Measurements from ENCODE around the gene CHRNB1.
"Not testable (repeated sequence)": the region's sequence is repeated elsewhere in the genome, so short reads cannot be mapped to it uniquely, and the experiment has no call there.

CHRNB1 gene

DNA sequence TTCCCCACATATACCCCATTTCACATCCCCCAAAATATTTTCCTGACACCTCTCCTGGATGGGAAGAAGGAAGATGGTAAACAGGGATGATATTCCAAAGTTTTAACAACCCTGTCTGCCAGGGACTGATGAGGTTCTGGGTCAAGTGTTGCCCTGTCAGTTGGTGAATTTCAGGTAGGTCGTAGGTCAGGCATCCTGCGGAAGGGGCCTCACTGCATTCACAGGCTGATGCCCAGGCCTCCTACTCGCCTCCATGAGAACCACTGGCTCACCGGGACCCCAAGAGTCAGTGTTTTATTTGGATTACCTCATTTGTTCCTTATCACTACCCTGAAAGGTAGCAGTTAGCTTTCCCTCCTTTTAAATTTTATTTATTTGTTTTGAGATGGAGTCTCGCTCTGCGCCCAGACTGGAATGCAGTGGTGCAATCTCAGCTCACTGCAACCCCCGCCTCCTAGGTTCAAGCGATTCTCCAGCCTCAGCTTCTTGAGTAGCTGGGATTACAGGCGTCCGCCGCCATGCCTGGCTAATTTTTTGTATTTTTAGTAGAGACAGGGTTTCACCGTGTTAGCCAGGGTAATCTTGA is 24.0 kb downstream of the CHRNB1 start:
- DNase-seq = no peak

DNA sequence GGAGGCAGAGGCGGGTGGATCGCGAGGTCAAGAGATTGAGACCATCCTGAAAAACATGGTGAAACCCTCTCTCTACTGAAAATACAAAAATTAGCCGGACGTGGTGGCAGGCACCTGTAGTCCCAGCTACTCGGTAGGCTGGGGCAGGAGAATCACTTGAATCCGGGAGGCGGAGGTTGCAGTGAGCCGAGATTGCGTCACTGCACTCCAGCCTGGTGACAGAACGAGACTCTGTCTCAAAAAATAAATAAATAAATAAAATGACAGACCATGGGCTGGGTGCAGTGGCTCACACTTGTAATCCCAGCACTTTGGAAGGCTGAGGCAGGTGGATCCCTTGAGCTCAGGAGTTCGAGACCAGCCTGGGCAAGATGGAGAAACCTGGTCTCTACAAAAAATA is 25.0 kb downstream of the CHRNB1 start:
- DNase-seq = not testable (repeated sequence)

DNA sequence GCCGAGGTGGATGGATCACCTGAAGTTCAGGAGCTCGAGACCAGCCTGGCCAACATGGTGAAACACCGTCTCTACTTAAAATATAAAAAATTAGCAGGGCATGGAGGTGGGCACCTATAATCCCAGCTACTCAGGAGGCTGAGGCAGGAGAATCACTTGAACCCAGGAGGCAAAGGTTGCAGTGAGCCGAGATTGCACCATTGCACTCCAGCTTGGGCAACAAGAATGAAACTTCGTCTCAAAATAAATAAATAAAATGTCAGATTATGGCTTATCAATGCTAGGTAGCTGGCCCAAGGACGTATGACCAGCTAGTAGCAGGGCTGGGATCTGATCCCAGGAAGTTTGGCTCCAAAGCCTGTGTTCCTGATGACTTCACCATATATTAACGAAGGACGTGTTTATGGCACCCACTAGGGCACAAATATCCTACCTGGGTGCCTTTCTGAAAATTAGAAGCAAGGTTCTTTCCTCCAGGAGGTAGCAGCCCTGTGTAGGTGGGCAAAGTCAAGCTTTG is 25.7 kb downstream of the CHRNB1 start:
- DNase-seq = not testable (repeated sequence)

DNA sequence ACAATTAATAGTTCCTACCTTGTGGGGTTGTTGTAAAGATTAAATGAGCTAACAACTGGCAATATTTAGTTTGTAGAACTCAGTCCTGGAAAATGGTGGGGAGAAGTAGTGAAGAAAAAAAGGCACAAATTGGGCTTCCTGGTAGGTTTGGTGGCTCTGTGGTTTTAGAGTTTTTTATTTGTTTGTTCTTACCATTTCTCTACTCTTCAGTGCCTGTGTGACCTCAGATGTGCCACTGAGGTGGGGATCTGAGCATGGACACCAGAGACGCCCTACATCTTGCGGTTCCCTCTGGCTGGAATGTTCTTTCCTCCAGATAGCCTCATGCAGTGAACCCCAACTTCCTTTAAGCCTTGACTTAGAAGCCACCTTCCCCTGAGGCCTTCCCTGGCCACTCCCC is 26.9 kb downstream of the CHRNB1 start:
- DNase-seq = no peak

DNA sequence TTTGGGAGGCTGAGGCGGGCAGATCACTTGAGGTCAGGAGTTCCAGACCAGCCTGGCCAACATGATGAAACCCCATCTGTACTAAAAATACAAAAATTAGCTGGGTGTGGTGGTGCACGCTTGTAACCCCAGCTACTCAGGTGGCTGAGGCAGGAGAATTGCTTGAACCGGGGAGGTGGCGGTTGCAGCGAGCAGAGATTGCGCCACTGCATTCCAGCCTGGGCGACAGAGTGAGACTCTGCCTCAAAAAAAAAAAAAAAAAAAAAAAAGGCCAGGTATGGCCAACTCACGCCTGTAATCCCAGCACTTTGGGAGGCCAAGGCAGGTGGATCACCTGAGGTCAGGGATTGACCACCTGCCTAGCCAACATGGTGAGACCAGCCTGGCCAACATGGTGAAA is 29.9 kb downstream of the CHRNB1 start:
- DNase-seq = not testable (repeated sequence)

DNA sequence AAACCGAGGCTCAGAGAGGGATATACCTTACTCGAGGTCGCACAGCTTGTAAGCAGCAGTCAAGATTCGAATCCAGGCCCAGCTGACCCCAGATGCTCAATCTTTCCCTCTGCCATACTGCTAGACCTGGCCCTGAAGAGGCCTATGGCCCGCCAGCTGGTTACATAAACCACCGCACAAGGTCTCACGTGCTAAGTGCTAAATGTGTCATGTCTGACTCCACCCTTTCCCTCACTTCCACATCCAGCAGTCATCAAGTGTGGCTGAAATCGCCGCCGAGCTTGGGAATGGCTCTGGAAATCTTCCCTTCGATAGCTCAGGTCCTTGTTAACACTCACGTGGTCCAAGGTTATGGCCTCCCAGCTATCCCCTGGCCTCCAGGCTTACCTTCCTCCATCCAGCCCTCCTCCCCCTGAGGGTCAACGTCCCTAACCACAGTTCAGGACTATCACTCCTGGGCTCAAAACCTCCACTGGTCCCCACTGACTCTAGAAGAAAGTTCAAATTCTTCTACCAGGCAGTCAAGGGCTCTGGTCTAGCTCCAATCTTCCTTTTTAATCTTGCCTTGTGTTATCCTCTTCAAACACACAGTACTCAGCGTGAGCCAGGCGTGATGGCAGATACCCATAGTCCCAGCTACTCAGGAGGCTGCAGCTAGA is 31.0 kb downstream of the CHRNB1 start:
- no peak for DNase-seq

DNA sequence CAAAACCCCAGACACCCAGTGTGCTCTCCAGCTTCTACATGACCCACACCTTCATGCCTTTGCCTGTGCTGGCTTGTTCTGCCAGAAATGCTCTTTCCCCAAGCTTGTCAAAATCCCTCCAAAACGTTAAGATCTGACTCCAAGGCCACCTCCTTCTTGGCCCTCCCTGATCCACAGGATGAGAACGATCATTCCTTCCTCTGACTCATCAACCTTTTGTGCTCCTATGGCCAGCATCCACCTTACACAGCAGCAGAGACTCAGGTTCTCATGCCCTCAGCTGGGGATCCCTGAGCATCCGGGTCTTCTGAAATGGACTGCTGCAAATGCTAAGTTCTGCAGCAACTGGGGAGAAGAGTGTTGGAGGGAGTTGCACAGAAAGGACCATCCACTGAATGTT is 31.6 kb downstream of the CHRNB1 start:
- peak; percentile 71 for DNase-seq

DNA sequence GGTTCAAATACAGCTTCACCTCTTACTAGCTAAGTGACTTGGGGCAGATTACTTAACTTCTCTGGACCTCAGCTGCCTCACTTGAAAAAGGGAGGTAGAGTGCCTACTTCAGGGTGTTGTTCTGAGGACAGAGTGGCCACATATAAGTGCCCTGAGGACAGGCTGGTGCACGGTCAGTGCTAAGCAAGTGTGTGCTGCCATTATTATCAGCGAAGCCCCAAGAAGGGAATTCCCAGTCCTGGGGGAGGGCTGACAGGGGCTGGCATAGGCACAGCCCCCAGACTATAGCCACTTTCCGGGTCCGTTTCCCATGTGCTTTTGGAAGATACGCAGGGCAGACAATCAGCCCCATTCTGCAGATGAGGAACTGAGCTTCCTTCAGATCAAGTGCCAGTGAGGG is 32.1 kb downstream of the CHRNB1 start:
- DNase-seq = no peak

DNA sequence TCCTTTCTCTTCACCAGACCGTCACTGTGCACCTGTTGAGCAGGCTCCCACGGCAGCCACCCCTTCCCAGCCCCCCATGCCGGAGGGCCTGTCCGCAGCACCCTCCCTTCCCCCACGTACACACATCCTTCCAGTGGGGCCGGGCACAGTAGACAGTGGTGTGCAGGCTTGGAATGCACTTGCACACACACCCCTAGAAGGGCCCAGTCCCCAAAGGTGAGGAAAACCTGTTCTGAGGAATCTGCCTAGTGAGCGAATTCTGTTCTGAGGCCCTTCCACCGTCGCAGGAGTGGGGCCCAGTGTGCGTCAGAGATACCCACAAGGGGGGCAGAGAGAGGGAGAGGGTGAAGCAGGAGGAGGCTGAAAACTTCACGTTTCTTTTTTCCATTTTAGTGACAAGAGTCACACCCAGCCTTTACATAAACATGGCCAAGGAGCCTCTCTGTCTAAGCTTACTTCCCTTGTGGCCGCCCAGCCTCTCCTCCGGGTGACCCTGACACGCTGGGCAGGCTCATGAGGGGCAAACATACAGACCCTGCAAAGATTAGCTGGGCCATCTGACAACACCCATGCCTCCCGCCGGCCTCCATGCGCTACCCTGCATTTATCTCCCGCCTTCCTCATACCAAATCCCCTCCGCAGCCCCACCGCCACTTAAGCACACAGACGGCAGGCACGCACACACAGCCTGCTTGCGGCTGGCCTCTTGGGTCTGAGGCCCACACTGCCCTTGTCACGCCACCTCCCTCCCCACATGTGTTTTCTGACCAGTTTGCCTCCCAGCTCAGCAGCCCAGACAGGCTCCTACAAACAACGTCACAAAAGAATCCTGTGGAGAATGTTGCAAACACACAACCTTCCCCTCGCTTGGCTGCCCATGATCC is 32.8 kb downstream of the CHRNB1 start:
- no peak for DNase-seq

DNA sequence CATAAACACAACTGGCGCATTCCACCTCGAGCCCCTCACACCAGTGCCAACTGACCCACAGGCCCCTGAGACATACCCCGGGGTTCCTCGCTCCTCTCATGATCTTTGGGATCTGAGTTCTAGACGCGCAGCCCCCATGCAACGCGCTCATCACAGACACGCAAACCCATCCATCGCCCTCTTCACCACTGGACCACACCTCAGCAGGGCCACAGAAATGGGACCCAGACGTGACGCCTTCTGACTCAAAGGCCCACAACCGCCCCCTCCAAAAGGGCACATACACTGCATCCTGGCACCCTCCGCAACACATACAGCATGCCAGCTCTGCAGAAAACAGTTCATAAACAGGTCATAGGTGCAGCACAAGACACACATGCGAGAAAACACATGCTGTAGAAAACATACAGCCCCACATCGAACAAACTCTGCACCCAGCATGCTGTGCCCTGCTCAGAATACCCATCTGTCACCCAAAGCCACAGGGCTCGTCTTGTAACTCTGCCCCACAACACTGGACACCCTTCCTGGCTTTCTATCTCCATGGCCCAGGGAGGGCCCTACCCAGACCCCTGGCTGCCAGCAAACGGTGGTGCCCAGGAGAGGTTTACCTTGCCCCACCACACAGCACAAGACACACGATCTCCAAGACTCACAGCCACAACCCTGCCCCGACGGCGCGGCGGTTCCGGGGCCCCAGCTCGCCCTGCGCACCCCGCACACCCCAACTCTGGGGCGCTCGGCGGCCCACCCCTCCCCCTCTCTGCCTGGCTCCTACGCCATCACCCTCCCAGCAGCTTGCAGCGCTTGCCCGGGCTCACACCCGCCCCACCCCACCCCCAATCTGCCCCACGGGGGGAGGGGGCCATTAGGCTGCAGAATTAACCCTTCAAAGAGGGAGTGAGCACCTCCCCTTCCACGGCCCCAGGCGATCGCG is 33.7 kb downstream of the CHRNB1 start:
- peak; percentile 19 for DNase-seq

DNA sequence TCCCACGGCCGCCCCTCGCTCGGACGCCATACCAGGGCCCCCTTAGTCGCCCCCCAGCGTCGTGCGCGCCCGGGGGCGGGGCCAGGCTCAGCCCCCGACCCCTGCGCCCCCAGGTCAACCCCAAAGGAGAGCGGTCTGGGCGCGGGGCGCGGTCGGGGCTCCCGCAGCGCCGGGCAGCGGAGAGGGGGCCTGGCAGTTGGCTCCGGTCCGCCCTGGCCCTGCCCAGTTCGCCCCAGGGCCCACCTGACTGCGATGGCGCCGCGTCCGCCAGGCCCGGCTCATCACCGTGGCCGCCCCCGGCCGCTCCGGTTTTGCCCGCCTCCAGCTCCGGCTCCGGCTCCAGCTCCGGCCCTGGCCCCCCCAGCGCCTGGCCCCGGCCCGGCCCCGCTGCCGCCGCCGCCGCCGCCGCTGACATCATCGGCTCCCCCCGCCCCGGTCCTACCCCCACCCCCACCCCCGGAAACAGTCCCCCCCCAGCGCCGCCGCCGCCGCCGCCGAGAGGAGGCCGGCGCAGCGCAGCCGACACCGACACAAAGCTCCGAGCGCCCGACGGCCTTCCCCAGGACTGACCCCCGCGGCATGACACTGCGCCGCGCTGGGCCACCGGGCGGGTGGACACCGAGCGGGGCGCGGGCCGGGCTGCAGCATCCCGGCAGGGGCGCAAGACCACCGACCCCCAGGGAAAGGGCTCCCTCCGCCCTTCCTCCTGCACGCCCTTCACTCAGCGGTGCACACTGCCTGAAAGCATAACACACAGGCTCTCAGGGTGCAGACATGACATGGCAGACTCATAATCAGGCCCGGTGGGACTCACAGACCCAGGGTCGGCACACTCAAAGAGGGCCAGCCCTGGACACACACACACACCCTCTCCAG is 34.6 kb downstream of the CHRNB1 start, which contains the start of gene ZBTB4:
Gene ZBTB4 (minus strand): TSS at position 419 of the 876 bp plus-strand sequence. CDS start 12,830 bp downstream, outside the sequence.
- peak; percentile 28 for DNase-seq

DNA sequence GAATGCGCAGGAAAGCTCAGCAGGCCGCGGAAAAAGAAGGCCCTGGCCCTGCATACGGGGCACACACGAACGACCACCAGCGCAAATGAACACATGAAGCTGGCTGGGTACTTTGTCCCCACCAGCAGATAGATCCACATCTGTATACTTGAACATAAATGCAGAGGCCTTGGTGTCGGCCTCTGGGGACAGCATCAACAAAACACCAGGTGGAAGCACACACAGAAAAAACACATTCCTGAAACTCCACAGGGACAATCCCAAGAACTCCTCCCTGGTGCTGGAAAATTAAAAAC is 35.2 kb downstream of the CHRNB1 start:
- DNase-seq = no peak

DNA sequence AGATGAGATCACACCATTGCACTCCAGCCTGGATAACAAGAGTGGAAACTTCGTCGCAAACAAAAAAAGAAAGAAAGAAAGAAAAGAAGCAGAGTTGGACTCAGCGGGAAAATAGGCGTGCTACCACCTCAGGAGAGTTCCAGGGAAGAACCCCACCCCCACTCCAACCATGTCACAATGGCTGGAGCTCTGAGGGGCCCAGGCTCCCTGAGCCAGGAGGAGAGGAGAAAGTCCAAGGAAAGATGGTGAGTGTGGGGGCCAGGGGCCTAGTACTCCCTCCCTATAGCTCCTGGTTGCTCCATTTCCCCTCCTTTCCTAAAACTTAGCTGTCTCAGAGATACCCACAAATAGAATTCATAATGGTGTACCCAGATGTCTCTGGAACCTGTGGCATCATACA is 36.4 kb downstream of the CHRNB1 start, which contains the start of gene SLC35G6:
Gene SLC35G6 (plus strand): TSS at position 172 of the 400 bp plus-strand sequence. CDS start 71 bp downstream, at position 243.
- not testable (repeated sequence) for DNase-seq

DNA sequence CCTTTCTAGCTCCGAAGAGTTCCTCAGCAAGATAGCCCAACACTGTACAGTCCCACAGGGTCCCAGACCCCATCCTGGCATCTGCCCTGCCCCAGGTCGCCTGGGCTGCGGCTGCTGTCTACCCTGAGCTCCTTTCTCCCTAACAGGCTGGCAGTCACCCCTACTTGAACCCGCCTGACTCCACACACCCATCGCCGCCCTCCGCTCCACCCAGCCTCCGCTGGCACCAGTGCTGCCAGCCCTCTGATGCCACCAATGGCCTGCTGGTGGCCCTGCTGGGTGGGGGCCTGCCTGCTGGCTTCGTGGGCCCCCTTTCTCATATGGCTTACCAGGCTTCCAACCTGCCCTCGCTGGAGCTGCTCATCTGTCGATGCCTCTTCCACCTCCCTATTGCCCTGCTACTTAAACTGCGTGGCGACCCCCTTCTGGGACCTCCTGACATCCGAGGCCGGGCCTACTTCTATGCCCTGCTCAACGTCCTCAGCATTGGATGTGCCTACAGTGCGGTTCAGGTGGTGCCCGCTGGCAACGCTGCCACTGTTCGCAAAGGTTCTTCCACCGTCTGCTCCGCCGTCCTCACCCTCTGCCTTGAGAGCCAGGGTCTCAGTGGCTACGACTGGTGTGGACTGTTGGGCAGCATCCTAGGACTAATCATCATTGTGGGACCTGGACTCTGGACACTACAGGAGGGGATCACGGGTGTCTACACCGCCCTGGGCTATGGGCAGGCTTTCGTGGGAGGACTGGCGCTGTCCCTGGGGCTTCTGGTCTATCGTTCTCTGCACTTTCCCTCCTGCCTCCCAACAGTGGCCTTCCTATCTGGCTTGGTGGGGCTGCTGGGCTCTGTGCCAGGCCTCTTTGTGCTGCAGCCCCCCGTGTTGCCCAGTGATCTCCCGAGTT is 37.2 kb downstream of the CHRNB1 start:
- DNase-seq = not testable (repeated sequence)

DNA sequence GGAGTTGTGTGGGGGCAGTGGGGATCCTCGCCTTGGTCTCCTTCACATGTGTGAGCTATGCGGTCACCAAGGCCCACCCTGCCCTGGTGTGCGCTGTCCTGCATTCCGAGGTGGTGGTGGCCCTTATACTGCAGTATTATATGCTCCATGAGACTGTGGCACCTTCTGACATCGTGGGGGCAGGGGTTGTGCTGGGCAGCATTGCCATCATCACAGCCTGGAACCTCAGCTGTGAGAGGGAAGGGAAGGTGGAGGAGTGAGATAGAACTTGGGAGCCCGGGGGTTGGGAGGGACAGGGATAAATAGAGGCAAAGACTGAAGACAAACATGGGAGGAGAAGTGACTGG is 37.9 kb downstream of the CHRNB1 start:
- DNase-seq = not testable (repeated sequence)

DNA sequence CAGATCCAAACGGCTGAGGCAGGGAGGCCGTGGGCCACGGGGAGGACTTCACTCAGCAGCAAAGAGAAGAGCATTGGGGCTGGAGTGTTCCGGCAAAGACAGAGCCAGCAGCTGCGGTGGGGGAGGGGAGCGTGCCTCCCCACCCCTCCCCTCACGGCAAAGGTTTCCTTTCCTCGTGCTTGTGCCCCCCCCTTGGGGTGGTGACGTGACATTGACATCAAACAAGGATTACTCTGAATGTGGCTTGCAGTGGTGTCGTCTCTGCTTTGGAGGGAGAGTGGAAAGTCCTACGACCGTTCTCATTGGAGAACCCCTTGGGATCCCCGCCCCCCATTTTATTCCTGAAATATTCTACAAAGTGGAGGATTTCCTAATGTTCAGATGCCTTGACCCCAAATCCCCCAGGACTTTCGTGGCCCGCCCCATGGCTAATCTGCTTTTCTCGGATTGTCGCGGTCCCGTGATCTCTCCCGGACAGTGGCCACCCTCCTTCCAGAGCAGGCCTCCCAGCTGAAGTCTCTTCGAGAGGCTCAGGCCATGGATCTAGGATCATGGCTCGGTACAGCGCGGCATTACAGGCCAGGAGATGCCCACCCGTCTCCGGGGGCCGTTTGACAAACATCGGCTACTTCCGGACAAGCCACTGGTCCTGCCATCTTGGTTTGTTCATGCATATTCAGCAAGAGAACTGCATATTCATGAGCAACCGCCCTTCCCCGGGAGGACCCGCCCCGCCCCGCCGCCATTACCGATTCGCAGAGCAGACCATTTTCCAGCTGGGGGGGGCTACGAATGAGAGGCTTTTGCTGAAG is 38.6 kb downstream of the CHRNB1 start:
- DNase-seq = peak; percentile 80

DNA sequence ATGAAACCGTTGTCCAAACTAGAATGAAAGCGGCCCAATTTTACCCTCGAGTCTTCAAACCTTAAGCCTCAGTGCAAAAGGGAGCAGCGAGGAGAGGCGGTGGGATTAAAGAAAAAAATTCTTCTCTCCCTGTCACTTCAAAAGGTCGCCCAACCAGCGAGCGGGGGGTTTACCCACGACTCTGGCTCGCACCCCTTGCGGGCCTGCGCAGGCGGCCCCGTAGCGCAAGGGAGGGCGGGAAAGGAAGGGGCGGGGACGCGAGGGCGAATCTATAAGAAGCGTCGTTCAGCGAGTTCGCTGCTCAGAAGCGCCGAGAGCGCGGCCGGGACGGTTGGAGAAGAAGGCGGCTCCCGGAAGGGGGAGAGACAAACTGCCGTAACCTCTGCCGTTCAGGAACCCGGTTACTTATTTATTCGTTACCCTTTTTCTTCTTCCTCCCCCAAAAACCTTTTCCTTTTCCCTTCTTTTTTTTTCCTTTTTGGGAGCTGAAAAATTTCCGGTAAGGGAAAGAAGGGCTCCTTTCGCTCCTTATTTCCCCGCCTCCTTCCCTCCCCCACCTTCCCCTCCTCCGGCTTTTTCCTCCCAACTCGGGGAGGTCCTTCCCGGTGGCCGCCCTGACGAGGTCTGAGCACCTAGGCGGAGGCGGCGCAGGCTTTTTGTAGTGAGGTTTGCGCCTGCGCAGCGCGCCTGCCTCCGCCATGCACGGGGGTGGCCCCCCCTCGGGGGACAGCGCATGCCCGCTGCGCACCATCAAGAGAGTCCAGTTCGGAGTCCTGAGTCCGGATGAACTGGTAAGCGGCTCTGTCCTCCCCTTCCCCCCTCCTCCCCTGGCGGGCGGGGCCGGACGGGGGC is 39.4 kb downstream of the CHRNB1 start, which contains the start of gene POLR2A:
Gene POLR2A (plus strand): TSS at position 300 of the 852 bp plus-strand sequence.
- peak; percentile 96 for DNase-seq

DNA sequence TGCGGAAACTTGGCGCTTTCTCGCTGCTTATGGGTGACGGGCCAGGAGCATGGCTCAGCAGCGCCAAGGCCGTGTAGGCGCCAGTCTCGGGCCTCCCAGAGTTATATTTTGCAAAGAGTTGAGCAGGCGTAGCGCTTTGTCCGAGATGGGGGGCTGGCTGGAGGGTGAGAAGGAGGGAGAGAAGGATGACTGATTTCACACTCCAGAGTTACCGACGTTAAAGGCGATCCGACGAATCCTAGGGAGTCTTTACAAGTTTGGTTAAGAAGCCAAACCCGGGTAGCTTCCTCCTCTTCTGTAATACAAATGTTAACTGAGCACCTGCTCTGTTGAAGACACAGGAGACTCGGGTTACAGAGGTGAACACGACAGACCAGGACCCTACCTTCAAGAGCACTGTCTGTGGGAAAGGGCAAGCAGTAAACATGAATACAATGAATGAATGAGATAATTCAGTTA is 40.1 kb downstream of the CHRNB1 start:
- DNase-seq = no peak

Measured in NCI-H226 (cell line).